ENCODE data around the gene IFT88.

- TF ChIP-seq, protein P1, sequence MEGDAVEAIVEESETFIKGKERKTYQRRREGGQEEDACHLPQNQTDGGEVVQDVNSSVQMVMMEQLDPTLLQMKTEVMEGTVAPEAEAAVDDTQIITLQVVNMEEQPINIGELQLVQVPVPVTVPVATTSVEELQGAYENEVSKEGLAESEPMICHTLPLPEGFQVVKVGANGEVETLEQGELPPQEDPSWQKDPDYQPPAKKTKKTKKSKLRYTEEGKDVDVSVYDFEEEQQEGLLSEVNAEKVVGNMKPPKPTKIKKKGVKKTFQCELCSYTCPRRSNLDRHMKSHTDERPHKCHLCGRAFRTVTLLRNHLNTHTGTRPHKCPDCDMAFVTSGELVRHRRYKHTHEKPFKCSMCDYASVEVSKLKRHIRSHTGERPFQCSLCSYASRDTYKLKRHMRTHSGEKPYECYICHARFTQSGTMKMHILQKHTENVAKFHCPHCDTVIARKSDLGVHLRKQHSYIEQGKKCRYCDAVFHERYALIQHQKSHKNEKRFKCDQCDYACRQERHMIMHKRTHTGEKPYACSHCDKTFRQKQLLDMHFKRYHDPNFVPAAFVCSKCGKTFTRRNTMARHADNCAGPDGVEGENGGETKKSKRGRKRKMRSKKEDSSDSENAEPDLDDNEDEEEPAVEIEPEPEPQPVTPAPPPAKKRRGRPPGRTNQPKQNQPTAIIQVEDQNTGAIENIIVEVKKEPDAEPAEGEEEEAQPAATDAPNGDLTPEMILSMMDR (IDR thresholded peaks at IDR 0.05; ENCODE audit: low read depth, low read length, missing input control): no peak
- TF ChIP-seq ZBTB33 (IDR thresholded peaks at IDR 0.05): no peak
- no peak for TF ChIP-seq TAF1 (conservative IDR thresholded peaks at IDR 0.05)
- TF ChIP-seq GABPA (IDR thresholded peaks at IDR 0.05 in 1 of 2, conservative IDR thresholded peaks at IDR 0.05 in 1 of 2): no peak
- no peak for TF ChIP-seq HNF4G (IDR thresholded peaks at IDR 0.05)
- TF ChIP-seq, protein P2, sequence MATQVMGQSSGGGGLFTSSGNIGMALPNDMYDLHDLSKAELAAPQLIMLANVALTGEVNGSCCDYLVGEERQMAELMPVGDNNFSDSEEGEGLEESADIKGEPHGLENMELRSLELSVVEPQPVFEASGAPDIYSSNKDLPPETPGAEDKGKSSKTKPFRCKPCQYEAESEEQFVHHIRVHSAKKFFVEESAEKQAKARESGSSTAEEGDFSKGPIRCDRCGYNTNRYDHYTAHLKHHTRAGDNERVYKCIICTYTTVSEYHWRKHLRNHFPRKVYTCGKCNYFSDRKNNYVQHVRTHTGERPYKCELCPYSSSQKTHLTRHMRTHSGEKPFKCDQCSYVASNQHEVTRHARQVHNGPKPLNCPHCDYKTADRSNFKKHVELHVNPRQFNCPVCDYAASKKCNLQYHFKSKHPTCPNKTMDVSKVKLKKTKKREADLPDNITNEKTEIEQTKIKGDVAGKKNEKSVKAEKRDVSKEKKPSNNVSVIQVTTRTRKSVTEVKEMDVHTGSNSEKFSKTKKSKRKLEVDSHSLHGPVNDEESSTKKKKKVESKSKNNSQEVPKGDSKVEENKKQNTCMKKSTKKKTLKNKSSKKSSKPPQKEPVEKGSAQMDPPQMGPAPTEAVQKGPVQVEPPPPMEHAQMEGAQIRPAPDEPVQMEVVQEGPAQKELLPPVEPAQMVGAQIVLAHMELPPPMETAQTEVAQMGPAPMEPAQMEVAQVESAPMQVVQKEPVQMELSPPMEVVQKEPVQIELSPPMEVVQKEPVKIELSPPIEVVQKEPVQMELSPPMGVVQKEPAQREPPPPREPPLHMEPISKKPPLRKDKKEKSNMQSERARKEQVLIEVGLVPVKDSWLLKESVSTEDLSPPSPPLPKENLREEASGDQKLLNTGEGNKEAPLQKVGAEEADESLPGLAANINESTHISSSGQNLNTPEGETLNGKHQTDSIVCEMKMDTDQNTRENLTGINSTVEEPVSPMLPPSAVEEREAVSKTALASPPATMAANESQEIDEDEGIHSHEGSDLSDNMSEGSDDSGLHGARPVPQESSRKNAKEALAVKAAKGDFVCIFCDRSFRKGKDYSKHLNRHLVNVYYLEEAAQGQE (IDR thresholded peaks at IDR 0.05): no peak
- TF ChIP-seq ATF3 (IDR thresholded peaks at IDR 0.05): no peak
- TF ChIP-seq RAD21 (IDR thresholded peaks at IDR 0.05): no peak
- no peak for TF ChIP-seq MAX (IDR thresholded peaks at IDR 0.05)
Observed at GRCh38 chr13:20636079-20636478, 69.1 kb downstream of the IFT88 start.

Measured in liver (tissue), 3 donors.